ENCODE data around the gene PHC2. TPM values are rescaled to one million over a fixed set of nuclear protein-coding genes. Genes with fewer than 3 reads are reported as not detected.

PHC2 gene
- total and polyA plus RNA-seq, 9 of the 15 experiments (the other 6 are each of a cell fraction or from before 2014, with no cell fraction given) = 3.1 to 67.6 (median 34.6) TPM

DNA sequence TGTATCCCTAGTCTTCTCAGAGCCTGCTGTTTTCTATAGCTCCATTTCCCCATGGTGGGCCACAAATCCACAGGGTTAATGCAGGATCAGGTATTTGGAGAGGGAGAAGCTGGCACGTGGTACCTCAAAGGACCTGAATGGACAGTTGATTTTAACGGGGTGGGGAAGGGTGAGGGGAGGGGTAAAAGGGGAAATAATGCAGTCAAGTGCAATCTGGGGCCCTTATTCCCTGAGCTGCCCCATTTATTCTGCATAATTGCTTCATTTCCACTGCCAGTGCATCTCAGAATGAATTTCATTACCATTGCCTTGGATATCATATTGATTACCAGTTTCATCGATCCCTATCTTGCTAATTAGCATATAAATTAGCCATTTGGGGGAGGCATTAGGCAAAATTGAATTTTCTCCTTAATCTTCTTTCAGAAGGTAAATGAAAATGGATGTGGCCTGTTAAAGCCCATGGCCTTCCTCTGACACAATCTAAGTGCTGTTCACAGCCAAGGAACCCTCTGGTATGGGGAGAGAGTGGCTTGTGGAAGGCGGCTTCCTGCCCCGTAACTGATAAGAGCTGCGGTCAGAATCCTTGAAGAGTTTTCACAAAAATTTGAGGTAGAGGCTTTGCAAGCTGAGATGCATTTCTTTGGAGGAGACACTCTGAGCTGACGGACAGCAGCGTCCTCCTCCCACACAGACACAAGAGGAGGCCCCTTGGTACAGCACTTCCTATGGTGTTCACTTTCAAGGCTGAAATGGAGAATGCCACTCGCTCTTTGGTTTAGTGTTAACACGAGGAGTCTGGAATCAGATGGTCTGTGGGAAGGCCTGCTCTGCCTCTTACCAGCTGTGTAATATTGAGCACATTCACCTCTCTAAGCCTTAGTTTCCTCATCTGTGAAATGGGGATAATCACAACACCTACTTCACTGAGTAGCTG, 34.4 kb downstream of the PHC2 start (continued):
- TF ChIP-seq, protein P1, sequence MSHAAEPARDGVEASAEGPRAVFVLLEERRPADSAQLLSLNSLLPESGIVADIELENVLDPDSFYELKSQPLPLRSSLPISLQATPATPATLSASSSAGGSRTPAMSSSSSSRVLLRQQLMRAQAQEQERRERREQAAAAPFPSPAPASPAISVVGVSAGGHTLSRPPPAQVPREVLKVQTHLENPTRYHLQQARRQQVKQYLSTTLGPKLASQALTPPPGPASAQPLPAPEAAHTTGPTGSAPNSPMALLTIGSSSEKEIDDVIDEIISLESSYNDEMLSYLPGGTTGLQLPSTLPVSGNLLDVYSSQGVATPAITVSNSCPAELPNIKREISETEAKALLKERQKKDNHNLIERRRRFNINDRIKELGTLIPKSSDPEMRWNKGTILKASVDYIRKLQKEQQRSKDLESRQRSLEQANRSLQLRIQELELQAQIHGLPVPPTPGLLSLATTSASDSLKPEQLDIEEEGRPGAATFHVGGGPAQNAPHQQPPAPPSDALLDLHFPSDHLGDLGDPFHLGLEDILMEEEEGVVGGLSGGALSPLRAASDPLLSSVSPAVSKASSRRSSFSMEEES (CRISPR knock-in tag; IDR thresholded peaks at IDR 0.05) = no peak
- TF ChIP-seq MEIS2 (IDR thresholded peaks at IDR 0.05; ENCODE audit: partially characterized antibody) = peak; percentile 68
- no peak for TF ChIP-seq ZNF124 (CRISPR knock-in tag; IDR thresholded peaks at IDR 0.05)
- TF ChIP-seq KLF13 (tag; IDR thresholded peaks at IDR 0.05; ENCODE audit: borderline replicate concordance, low read depth) = no peak
- TF ChIP-seq BHLHE40 (IDR thresholded peaks at IDR 0.05; ENCODE audit: low read length) = no peak; the same call in 1 of the 2 replicates
- TF ChIP-seq KLF16 (IDR thresholded peaks at IDR 0.05) = peak; percentile 76
- peak in 1 of 2 experiments; percentile 78; a peak in 2 of 4 replicates for TF ChIP-seq RCOR1 (IDR thresholded peaks at IDR 0.05; ENCODE audit: borderline replicate concordance in 1 of 2, low read depth in 2 of 2, low read length in 2 of 2)
- TF ChIP-seq, protein P2, sequence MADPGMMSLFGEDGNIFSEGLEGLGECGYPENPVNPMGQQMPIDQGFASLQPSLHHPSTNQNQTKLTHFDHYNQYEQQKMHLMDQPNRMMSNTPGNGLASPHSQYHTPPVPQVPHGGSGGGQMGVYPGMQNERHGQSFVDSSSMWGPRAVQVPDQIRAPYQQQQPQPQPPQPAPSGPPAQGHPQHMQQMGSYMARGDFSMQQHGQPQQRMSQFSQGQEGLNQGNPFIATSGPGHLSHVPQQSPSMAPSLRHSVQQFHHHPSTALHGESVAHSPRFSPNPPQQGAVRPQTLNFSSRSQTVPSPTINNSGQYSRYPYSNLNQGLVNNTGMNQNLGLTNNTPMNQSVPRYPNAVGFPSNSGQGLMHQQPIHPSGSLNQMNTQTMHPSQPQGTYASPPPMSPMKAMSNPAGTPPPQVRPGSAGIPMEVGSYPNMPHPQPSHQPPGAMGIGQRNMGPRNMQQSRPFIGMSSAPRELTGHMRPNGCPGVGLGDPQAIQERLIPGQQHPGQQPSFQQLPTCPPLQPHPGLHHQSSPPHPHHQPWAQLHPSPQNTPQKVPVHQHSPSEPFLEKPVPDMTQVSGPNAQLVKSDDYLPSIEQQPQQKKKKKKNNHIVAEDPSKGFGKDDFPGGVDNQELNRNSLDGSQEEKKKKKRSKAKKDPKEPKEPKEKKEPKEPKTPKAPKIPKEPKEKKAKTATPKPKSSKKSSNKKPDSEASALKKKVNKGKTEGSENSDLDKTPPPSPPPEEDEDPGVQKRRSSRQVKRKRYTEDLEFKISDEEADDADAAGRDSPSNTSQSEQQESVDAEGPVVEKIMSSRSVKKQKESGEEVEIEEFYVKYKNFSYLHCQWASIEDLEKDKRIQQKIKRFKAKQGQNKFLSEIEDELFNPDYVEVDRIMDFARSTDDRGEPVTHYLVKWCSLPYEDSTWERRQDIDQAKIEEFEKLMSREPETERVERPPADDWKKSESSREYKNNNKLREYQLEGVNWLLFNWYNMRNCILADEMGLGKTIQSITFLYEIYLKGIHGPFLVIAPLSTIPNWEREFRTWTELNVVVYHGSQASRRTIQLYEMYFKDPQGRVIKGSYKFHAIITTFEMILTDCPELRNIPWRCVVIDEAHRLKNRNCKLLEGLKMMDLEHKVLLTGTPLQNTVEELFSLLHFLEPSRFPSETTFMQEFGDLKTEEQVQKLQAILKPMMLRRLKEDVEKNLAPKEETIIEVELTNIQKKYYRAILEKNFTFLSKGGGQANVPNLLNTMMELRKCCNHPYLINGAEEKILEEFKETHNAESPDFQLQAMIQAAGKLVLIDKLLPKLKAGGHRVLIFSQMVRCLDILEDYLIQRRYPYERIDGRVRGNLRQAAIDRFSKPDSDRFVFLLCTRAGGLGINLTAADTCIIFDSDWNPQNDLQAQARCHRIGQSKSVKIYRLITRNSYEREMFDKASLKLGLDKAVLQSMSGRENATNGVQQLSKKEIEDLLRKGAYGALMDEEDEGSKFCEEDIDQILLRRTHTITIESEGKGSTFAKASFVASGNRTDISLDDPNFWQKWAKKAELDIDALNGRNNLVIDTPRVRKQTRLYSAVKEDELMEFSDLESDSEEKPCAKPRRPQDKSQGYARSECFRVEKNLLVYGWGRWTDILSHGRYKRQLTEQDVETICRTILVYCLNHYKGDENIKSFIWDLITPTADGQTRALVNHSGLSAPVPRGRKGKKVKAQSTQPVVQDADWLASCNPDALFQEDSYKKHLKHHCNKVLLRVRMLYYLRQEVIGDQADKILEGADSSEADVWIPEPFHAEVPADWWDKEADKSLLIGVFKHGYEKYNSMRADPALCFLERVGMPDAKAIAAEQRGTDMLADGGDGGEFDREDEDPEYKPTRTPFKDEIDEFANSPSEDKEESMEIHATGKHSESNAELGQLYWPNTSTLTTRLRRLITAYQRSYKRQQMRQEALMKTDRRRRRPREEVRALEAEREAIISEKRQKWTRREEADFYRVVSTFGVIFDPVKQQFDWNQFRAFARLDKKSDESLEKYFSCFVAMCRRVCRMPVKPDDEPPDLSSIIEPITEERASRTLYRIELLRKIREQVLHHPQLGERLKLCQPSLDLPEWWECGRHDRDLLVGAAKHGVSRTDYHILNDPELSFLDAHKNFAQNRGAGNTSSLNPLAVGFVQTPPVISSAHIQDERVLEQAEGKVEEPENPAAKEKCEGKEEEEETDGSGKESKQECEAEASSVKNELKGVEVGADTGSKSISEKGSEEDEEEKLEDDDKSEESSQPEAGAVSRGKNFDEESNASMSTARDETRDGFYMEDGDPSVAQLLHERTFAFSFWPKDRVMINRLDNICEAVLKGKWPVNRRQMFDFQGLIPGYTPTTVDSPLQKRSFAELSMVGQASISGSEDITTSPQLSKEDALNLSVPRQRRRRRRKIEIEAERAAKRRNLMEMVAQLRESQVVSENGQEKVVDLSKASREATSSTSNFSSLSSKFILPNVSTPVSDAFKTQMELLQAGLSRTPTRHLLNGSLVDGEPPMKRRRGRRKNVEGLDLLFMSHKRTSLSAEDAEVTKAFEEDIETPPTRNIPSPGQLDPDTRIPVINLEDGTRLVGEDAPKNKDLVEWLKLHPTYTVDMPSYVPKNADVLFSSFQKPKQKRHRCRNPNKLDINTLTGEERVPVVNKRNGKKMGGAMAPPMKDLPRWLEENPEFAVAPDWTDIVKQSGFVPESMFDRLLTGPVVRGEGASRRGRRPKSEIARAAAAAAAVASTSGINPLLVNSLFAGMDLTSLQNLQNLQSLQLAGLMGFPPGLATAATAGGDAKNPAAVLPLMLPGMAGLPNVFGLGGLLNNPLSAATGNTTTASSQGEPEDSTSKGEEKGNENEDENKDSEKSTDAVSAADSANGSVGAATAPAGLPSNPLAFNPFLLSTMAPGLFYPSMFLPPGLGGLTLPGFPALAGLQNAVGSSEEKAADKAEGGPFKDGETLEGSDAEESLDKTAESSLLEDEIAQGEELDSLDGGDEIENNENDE (IDR thresholded peaks at IDR 0.05; ENCODE audit: low read depth, low read length) = no peak
- TF ChIP-seq ADNP (tag; IDR thresholded peaks at IDR 0.05) = peak; percentile 98
- TF ChIP-seq, protein P3, sequence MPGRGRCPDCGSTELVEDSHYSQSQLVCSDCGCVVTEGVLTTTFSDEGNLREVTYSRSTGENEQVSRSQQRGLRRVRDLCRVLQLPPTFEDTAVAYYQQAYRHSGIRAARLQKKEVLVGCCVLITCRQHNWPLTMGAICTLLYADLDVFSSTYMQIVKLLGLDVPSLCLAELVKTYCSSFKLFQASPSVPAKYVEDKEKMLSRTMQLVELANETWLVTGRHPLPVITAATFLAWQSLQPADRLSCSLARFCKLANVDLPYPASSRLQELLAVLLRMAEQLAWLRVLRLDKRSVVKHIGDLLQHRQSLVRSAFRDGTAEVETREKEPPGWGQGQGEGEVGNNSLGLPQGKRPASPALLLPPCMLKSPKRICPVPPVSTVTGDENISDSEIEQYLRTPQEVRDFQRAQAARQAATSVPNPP (IDR thresholded peaks at IDR 0.05; ENCODE audit: borderline replicate concordance, insufficient read depth, insufficient read length) = no peak
- no peak for TF ChIP-seq ZFPM2 (CRISPR knock-in tag; IDR thresholded peaks at IDR 0.05)
- TF ChIP-seq POLR2G (IDR thresholded peaks at IDR 0.05; ENCODE audit: low read depth, low read length) = no peak

Data from K562 (cell line).